Upper lobe of left lung (tissue), 4 donors: ENCODE results near the gene KRT81.

ENCODE experiments used
- POLR2AphosphoS5 ChIP-seq, 2 donors: sonication (generic); formaldehyde crosslinking; IDR thresholded peaks; one replicate each; pipeline ENCODE4 v1.5.1; 2017; ENCODE audit warnings: antibody characterized with exemption in 2 of 2
- TF ChIP-seq, protein P1 (sequence below), 6 experiments: fragments of 450-650 bp in 4 of 6; fragments of 200-600 bp in 2 of 6; sonication (generic) in 2 of 6; IDR thresholded peaks; one replicate each; pipeline ENCODE4 v1.5.1; 2016 to 2019; ENCODE audit warnings: antibody characterized with exemption in 6 of 6

GRCh38 chr12:52274521-52275120 lies 16.7 kb downstream of the KRT81 start, which contains the start of gene KRT86:
- no peak for TF ChIP-seq POLR2AphosphoS5 (IDR thresholded peaks at IDR 0.05)
- TF ChIP-seq, protein P1, sequence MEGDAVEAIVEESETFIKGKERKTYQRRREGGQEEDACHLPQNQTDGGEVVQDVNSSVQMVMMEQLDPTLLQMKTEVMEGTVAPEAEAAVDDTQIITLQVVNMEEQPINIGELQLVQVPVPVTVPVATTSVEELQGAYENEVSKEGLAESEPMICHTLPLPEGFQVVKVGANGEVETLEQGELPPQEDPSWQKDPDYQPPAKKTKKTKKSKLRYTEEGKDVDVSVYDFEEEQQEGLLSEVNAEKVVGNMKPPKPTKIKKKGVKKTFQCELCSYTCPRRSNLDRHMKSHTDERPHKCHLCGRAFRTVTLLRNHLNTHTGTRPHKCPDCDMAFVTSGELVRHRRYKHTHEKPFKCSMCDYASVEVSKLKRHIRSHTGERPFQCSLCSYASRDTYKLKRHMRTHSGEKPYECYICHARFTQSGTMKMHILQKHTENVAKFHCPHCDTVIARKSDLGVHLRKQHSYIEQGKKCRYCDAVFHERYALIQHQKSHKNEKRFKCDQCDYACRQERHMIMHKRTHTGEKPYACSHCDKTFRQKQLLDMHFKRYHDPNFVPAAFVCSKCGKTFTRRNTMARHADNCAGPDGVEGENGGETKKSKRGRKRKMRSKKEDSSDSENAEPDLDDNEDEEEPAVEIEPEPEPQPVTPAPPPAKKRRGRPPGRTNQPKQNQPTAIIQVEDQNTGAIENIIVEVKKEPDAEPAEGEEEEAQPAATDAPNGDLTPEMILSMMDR (IDR thresholded peaks at IDR 0.05): no peak
